ENCODE measurements around the gene TBC1D19. TPM values are rescaled to one million over a fixed set of nuclear protein-coding genes. Genes with fewer than 3 reads are reported as not detected.

Gene TBC1D19
- total RNA-seq, 4 donors from 2014 or later = 25.0 to 31.8 (median 31.4) TPM

DNA sequence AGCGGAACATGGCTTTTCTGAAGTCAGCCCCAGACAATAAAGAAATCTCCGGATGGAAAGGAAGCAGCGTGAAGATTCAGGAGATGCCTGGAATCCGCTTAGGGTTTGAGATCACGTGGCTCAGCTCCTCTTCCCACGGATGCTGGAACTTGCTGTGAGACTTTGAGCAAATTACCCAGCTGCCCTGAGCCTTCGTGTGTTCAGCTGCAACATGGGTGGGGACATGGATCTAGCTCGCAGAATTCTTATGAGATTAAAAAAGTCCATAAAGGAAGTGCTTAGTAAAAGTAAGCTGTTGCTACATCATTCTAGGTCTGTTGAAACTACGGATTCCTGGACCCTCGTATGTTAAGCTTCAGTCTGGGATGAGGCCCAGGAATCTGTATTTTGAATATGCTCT lies 221.0 kb downstream of the TBC1D19 start:
- H3K9me3 ChIP-seq = no peaks in the 10 kb centered on the region
- no peak overlapping the region for H3K4me3 ChIP-seq (replicated peaks in 1 of 3)
- no peak overlapping the region for H3K27ac ChIP-seq
- WGBS, 2 donors = 75% methylated on average over 10 of the region's 10 CpGs
- no peak for TF ChIP-seq POLR2A (IDR thresholded peaks at IDR 0.05)
- H3K27me3 ChIP-seq = no peaks in the 10 kb centered on the region
- H3K4me1 ChIP-seq = no peaks in the 10 kb centered on the region
- intact Hi-C loops (cut with DNase I) = no loop called here
- no peak for DNase-seq
- H3K36me3 ChIP-seq = no peaks in the 10 kb centered on the region

Small RNAs within 50 kb of the gene (small RNA-seq; reads per million reads assigned to genes)
- not detected for gene RF00284

Other genes starting within 250 kb of the TBC1D19 start
- gene CCKAR, start 93.6 kb upstream of the TBC1D19 start, total RNA-seq = not detected

All from thyroid gland (tissue), 4 donors.